Measurements from ENCODE around the gene STIMATE.

Gene STIMATE

DNA sequence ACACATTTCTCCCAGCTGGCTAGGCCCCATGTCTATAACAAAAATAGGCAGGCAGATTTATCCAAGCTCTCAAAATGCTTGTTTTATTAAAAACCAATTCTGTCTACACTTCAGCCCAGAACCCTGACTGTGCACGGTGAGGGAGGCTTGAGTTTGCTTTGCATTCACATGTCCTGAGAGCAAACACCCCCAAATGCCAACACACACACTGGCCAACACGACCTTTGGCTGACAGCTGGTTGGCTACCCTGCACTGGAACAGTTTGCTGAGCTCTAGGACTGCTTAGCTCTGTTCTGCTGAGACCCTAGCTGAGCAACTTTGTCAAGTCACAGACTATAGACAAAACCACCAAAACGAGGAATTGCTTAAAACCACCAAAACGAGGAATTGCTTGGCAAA, 3.6 kb downstream of the STIMATE start:
- DNase-seq (ENCODE audit: low spot score), result no peak

DNA sequence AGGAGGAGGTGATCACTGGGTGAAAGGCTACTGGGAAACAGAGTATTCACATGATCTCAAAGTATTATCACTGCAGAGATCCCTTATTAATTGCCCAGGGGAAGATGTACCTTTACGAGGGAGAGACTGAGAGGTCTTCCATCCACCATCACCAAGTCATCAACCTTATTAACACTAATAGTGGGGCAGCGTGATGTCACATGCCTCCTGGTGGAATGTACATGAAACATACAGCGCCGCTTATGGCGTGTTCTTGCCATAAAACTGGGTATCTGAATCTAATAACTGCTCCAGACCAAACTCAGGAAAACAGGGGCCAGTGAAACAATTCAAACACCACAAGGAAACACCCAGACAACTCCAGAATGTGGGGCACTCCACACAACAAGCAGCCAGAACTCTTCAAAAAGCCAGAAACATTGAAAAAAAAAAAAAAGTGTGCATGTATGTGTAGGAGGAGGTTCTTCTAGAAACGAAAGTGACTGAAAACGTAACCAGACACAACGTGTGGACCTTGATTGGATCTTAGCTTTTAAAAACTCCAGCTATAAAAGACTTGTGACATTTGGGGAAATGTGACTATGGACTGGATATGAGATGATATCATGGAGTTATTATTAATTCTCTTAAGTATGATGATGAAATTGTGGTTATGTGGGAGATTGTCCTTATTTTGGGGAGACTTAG, 4.6 kb downstream of the STIMATE start:
- DNase-seq (ENCODE audit: low spot score), result peak; percentile 50

DNA sequence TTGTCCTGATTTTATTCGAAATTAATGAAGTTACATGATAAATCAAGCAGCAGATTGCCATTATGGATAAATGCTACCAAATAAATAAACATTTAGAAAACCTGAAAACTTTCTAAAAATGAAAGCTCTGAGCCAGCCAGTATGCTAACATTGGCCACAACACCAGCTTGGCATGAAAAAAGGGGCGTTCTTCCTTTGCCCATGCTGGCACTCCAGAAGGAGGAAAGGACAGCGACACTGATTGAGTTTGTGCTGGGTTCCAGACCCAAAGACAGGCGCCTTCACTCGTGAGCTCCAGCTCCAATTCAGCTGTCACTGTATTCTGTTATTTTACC, 5.1 kb downstream of the STIMATE start:
- DNase-seq (ENCODE audit: low spot score), result no peak

DNA sequence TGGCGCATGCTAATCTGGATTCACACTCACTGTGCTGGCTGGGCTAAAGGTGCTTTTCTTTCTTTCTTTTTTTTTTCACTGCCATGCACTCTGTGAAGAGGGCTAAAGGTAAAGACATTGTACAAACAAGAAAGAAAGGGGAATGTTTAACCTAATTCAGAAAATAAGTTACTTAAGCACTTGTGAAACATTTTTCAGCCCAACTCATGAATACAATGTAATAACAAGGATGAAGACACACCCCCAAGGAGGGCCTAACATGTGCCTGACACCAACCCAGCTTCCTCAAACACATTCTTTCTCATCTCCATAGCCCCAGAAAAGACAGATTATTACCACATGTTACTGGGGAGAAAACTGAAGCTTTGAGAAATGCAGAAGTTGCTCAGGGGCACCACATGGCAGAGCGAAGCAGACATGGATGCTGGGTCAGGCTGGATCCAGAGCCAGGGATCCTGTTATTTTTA, 5.7 kb downstream of the STIMATE start:
- no peak for DNase-seq (ENCODE audit: low spot score)

DNA sequence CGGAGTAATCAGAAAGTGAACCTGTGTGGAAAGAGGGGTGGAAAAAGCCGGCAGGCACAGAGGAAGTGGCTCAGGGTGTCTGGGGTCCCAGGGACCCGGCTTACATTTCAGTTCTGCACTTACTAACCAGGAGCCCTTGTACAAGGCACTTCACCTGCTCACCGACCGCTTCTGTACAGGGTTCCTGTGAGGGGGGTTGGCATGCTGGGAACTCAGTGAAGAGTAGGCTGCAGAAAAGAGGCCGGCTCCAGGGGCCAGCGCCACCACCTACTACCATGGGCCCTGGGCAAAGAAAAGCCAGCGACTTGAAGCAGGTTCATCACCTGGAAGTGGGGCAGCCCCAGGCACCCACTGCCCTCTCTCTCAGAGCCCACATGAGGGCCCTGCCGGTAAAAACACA, 6.2 kb downstream of the STIMATE start:
- peak; percentile 8 for DNase-seq (ENCODE audit: low spot score)

DNA sequence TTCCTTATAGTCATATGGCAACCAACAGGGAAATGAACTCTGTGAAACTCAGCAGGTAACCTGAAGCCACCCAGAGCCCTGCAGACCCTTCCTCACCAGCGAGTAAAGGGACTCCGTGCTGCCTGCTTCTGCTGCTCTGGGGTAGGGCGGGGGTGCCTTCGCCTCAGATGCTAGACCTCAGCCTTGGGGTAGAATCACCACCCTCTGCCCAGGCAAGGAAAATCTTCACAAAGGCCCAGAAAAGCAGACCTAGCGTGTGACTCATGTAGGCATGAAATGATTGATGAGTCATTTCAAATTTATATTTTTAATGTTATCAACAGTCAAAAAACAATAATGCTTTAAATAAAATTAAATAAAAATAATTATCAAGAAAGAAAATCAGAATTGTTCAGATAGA, 6.6 kb downstream of the STIMATE start:
- DNase-seq (ENCODE audit: low spot score), result peak; percentile 56

DNA sequence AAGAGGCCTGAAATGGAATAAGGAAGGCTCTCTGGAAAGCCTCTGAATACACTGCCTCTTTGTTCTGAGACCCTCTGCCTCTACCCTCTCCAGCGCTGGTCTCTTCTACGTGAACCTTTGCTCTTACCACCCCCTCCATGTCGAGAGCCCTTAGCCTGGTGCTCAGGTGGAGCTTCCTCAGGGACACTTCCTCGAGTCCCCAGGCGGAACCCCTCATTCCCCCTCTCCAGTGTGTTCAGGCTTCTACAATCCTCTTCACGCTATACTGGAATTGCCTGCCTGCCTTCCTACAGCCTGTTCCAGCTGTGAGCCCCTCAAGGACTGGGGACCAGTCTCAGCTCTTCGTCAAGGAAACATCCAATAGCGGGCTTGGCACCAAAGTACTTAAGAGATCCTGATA, 7.4 kb downstream of the STIMATE start:
- no peak for DNase-seq (ENCODE audit: low spot score)

DNA sequence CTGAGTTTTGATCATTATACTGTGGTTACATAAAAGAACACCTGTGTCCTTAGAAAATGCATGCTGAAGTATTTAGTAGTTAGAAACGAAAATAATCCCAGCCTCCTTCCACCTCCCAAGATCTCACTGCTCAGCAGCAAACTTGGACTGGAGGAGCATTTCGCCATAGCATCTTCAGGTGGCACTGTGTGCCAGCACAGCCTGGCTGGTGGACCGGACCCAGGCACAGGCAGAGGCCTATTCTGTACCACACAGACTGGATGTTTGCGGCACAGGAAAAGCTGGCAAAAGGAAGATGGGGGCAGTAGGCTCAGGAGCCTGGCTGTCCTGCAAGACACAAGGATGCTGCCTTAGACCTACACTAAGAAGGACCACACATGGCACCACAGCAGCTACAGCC, 10.2 kb downstream of the STIMATE start:
- no peak for DNase-seq (ENCODE audit: low spot score)

DNA sequence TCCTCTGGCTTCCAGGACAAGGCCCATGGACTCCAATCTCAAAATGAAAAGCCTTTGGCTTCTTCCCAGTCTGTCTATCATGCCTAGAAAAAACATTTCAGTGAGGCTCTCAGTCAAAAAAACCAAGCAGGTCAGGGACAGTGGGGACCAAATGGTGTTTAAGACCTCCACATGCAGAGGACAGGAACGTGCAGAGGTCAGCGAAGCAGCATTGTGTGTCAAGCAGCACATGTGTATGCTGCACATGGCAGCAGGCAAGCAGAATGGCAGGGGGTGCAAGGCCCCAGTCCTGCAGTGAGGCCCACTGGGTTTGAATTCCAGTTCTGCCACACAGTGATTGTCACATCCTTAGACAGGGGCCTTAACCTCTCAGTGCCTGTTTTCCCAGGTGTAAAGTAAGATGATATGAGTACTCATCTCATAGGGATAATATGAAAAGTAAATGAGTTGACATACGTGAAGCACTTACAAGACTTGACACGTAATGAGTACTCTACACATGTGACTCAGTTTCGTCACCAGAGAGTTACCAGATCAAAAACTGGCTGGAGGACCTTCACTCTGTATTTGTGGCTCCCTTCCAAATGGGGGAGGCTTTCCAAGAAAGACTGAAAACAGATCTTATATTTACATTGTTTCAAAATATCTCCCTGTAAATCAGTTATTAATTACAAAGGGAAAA, 11.2 kb downstream of the STIMATE start:
- no peak for DNase-seq (ENCODE audit: low spot score)

DNA sequence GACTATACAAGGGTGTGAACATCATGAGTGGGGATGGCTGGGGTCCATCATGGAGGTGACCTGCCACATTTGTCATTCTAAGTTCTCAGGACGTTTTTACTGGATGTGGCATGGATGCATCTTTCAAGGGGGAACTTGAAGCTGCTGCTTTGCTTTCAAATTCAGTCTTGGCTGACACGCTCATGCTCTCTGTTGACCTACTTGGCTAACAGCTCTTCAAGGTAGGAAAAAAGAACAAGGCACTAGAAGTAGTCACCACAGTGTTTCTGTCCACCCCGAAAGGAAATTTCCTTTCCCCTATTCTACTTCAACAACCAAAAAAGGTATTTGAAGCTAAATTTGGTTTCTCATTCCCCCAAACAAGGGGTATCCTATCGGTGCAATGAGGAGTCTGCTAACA, 15.0 kb downstream of the STIMATE start:
- DNase-seq (ENCODE audit: low spot score), result no peak

DNA sequence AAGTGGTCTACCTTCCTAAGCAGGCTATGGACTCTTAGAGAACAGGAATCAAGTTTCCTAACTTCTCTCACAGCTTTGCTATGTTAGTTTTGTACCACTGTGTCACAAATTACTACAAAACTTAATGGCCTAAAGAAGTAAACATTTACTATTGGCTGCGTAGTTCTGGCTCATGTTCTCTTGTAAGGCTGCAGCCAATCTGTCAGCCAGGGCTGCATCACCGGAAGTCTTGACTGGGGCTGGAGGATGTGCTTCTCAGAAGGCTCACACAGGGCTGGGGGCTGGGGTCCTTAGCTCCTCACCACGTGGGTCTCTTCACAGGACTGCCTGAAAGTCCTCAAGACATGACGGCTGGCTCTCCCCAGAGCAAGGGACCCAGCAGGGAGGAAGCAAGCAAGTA, 15.5 kb downstream of the STIMATE start:
- DNase-seq (ENCODE audit: low spot score), result no peak

DNA sequence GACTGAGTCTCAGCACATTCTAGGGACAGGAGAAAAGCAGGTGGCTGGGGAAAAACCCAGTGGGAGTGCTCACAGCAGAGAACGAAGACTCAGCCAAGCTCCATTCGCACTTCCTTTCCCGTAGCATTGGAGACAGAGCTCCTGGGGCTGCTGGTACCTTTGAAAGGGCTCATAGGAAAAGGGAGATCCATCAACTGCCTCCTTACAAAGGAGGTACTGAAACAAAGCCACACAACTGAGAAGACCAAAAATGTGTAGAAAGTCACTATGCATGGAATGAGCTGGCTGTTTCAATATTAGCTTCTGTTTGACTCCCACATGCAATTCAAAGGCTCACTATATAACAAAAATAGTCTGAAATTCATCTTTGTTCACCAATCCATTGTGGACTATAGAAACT, 16.9 kb downstream of the STIMATE start:
- DNase-seq (ENCODE audit: low spot score), result no peak

DNA sequence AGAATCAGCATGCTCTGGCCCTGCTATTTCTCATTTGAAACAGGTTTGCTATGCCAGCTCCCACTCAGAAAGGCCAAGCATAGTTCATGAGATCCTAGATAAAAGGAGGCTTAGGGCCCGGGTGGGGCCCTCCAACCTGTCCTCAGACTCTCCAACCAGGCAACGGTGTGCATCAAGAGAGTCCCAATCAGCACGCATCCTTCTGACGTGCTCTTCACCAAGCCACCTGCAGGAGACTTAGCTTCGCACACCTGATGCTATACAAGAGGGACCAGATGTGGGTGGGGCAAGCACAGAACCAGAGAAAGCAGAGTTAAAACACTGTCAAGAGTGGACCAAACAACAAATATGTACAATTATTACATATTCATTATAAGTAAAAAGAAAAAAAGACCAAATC, 17.3 kb downstream of the STIMATE start:
- DNase-seq (ENCODE audit: low spot score), result no peak

DNA sequence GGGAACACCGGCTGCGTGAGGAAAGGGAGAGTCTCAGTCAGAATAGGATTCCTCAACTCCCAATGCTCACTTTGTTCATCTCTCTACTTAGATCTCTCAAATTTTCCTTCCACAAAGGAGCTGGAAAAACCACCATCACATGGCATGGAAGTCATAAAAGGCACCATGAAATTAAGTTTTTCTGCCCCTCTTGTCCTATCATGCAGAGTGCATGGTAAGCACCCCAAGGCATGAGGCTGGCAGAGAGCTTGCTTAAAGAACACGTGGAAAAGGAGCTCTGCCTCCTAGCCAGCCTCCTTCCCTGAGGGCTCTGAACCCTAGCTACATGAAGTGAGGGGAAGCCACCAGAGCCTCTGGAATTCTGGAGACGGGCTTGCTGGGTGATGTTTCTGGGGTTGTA, 17.8 kb downstream of the STIMATE start:
- DNase-seq (ENCODE audit: low spot score), result no peak

DNA sequence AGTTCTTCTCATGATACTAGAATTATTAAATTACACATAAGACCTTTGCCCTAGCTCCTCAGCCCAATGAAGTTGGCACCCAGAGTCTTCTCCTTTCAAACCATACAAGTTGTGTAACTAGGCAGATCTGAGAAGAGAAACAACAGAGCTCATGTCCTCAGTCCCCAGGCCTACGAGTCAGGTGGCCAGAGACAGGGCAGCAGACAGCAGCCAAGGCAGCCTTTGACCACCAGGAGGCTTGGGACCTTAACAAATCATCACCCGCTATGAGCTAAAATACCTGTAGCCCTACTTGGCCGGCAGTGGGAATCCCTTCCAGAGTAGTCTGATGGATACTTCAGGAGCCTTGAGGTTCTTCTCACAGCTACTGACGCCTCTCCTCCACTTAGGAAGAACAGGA, 18.3 kb downstream of the STIMATE start:
- DNase-seq (ENCODE audit: low spot score), result no peak

DNA sequence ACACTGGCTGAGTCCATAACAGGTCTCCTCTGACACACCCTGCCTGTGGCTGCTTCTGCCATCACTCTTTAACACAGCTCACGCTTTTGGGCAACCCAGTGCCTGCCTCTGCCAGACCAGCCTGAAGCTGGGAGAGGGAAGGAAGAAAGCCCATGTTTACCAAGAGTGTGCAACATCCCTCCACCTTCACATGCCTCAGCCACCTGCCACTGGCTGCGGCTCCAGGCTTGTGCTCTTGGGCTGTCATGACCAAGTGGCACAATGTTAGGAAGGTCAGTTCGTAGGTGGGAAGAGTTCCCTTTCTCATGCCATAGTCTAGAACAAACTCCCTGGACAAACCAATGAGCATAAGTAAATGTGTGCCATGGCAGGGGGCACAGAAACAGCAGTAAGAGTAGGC, 20.3 kb downstream of the STIMATE start:
- no peak for DNase-seq (ENCODE audit: low spot score)

DNA sequence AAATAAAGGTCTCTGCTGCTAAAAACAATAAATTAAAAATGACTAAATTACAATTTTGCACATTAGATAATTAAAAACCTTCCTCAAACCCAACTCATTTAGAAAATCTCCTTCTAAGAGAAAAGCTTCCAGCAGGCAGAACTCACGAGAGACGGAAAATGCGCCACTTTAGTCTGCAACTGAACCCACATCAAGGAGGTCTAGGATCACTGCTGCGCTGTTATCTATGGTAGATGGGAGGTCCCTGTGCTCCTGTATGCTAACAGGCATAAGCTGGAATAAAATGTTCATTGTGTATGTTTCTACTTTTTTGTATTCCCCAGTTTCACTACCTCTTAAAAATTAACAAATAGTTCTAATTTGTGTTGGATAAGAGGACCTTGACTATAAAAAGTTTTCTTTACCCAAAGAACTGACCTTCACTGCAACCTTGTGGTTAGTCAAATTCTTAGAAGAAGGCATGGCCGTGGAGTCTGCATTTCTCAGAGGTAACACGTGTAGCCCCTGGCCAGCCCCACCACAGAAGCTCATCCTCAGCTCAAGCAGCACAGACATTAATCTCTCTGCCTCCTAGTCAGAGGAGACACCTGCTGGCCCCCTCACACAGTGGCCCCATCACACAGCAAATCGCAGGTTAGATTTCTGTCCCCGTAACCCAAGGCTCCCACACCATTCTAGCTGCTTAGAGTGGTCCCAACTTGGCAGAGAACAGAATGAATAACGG, 22.3 kb downstream of the STIMATE start:
- no peak for DNase-seq (ENCODE audit: low spot score)

DNA sequence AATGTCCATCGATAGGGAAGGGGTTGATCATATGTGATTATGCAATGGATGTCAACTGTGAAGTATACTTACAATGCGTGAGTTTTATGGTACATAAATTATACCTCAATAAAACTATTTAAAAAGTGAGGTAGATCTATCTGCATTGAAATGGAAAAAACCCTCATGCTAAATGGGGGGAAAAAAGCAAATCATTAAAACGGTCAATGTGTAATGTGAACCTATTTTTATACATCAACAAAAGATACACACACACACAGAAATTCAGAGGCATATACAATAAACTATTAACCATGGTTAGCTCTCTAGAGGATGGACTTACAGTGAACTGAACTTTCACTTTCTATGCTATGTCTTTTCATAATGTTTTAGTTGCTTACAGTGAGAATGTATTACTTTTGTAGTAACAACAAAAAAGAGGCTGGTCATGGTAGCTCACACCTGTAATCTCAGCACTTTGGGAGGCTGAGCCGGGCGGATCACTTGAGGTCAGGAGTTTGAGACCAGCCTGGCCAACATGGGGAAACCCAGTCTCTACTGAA, 23.1 kb downstream of the STIMATE start:
- DNase-seq (ENCODE audit: low spot score), result no peak

DNA sequence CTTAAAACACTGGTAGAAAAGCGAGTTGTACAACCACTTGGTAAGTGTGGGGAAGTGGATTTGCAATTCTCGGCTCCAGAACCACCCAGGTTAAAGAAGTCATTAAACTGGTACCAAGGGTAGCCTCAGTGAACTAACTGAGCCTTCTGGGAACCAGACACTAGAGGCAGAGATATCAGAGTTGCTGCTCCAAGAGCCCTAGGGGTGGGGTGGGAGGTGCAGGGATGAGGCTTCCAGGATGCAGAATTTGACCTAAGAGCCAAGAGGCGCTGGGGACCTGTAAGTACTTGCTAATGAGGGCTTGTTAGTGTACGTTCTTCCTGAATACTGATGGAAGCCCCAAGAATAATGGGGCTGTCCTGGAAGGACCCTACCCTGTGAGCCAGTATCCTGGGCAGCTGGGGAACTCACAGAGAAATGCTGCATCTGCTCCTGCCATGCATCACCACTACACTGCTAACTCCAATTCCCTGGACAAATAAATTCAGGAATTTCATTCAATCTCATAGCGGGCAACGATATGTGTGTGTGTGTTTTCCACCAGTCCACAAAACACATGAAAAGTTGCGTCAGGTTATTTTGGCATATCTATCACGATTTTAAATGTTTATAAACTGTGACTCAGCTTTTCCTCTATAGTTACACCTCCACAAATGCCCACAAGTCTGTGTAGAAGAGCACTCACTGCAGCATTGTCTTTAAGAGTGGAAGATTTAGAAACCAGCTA, 23.8 kb downstream of the STIMATE start:
- no peak for DNase-seq (ENCODE audit: low spot score)

DNA sequence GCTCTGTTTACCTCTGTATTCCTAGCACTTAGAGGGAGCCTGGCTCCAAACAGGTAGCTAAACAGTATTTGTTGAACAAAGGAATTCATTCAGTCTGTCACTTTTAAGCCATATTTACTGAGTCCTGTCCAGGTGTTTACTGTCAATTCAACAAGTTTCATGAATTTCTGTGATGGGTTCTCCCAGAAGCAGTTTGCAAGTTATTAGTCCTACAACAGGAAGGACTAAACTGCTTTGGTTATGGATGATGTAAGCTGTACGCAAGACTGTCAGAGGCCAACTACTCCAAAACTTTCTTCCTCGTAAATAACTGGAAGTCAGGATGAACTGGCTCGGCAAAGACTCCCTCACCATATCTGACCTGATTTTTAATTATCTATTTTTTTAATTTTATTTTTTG, 25.1 kb downstream of the STIMATE start:
- DNase-seq (ENCODE audit: low spot score), result no peak

DNA sequence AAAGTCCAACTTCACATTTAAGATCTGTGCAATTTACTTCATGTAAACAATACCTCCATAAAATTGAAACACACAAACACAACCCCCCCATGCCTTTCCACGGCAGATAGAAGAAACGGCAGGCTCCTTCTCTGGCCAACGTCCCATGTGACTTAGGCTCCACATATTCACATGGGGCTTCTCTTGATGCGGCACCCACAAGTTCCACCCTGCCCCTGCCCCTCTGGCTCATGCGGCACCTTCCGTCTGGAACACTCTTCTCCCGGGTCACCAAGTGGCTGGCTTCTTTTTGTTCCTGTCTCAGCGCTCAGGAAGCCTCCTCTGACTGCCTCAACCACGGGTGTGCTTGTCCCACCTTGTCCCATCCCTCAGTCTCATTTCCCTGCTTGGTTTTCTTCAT, 25.6 kb downstream of the STIMATE start:
- no peak for DNase-seq (ENCODE audit: low spot score)

DNA sequence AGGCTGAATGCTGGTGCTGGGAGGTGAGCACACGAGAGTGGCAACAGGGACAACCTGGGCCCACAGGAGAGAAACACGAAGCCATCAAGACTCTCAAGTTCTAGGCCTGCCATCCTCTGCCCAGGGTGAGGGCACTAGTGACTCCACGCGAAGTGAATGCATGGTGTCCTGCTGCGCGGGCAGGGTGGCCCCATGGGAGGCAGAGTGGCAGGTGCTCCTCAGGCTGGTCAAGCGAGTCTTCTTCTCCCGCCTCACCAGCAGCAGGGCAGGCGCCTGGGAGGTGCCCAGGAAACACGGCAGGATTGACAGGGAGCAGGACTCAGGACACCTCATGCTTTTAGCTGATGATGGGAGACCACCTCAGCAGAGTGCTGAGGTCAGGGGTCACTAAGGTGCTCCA, 26.9 kb downstream of the STIMATE start:
- DNase-seq (ENCODE audit: low spot score), result no peak

DNA sequence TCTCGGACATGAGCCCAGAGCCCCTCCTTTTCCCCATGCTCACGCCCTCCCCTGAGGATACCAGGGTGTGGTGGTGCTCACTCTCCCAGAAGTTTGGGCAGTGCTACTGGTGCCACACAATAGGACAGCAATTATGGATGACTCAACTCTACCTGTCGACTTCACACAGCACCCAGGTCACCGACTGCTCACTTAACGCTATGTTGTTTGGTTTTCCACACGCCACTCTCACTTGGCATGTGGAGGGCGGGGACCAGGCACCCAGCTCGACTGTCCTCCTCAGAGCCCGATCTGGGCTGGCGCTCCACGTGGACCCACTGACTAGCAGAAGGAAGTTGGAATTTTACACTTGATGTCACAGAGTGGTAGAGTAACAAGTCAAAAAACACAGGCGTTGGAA, 30.9 kb downstream of the STIMATE start:
- no peak for DNase-seq (ENCODE audit: low spot score)
